Stimulated activated CD8-positive, alpha-beta memory T cell treated with anti-CD3 and anti-CD28 coated beads, Interleukin-7, amount 100 ng/mL, for 24 hours (primary cell): ENCODE measurements around the gene PRELID1.
A peak's percentile ranks its signal among the peaks of the same experiment; 100 is the strongest.

Experiments
- DNase-seq: peaks from one replicate; pipeline ENCODE4 v3.0.0-alpha.2; 2020; ENCODE audit warnings: low read depth

Gene PRELID1

GRCh38 chr5:177314376-177315342 is 11.1 kb downstream of the PRELID1 start:
- DNase-seq: no peak

- DNase-seq: no peak
Measured at GRCh38 chr5:177315411-177315810, 11.8 kb downstream of the PRELID1 start.

GRCh38 chr5:177316005-177316404 is 12.4 kb downstream of the PRELID1 start:
- no peak for DNase-seq

- peak; percentile 66 for DNase-seq
Measured at GRCh38 chr5:177317959-177318377, 14.4 kb downstream of the PRELID1 start.

- DNase-seq: no peak
Measured at GRCh38 chr5:177319913-177320588, 16.5 kb downstream of the PRELID1 start.

- DNase-seq: no peak
Measured at GRCh38 chr5:177320879-177321278, 17.3 kb downstream of the PRELID1 start.

GRCh38 chr5:177325868-177326381 is 22.3 kb downstream of the PRELID1 start:
- DNase-seq: no peak

GRCh38 chr5:177327539-177328522 is 24.2 kb downstream of the PRELID1 start:
- no peak for DNase-seq

GRCh38 chr5:177328545-177329231 is 25.1 kb downstream of the PRELID1 start:
- DNase-seq: no peak

GRCh38 chr5:177329883-177330282 is 26.3 kb downstream of the PRELID1 start:
- DNase-seq: no peak

GRCh38 chr5:177330991-177331842 is 27.6 kb downstream of the PRELID1 start:
- DNase-seq: no peak

- no peak for DNase-seq
Measured at GRCh38 chr5:177332031-177332895, 28.7 kb downstream of the PRELID1 start.

- DNase-seq: no peak
Measured at GRCh38 chr5:177332896-177333260, 29.3 kb downstream of the PRELID1 start.

- DNase-seq: no peak
Measured at GRCh38 chr5:177333420-177334154, 30.0 kb downstream of the PRELID1 start.

GRCh38 chr5:177334155-177334551 is 30.6 kb downstream of the PRELID1 start:
- DNase-seq: no peak

- DNase-seq: no peak
Measured at GRCh38 chr5:177334781-177335700, 31.4 kb downstream of the PRELID1 start.

GRCh38 chr5:177335701-177336065 is 32.1 kb downstream of the PRELID1 start:
- DNase-seq: no peak
